Liver (tissue), 9 donors: ENCODE measurements around the gene XPR1. TPM values are rescaled to one million over a fixed set of nuclear protein-coding genes. Genes with fewer than 3 reads are reported as not detected.

Source experiments
- DNase-seq: peaks from one replicate; pipeline ENCODE4 v3.0.0-alpha.2; 2017; ENCODE audit warnings: low spot score
- H3K27ac ChIP-seq, 2 donors: one replicate each; pipeline ENCODE4 v1.7.0; 2013; ENCODE audit warnings: inconsistent platforms in 2 of 2, low read length in 2 of 2, control low read depth in 1 of 2, low read depth in 1 of 2, mild to moderate bottlenecking in 1 of 2
- H3K27me3 ChIP-seq, 4 donors: one replicate each; pipeline versions ENCODE4 v1.6.1 to v1.7.0; 2013; ENCODE audit warnings: low read length in 3 of 4, inconsistent platforms in 1 of 4, mild to moderate bottlenecking in 1 of 4, moderate library complexity in 1 of 4; ENCODE audit not compliant: control insufficient read depth in 4 of 4, insufficient read depth in 4 of 4
- H3K36me3 ChIP-seq, 4 donors: one replicate each; pipeline versions ENCODE4 v1.6.1 to v1.7.0; 2013; ENCODE audit warnings: low read length in 3 of 4, mild to moderate bottlenecking in 3 of 4, low read depth in 1 of 4, moderate library complexity in 1 of 4; ENCODE audit not compliant: control insufficient read depth in 4 of 4, insufficient read depth in 3 of 4
- H3K4me1 ChIP-seq, 4 donors: one replicate each; pipeline versions ENCODE4 v1.6.1 to v1.7.0; 2013; ENCODE audit warnings: low read length in 3 of 4, mild to moderate bottlenecking in 3 of 4, moderate library complexity in 1 of 4; ENCODE audit not compliant: control insufficient read depth in 4 of 4, insufficient read depth in 4 of 4
- H3K4me3 ChIP-seq, 3 donors: one replicate each; pipeline versions ENCODE4 v1.6.1 to v1.7.0; 2013; ENCODE audit warnings: low read length in 3 of 3, control low read depth in 1 of 3, low read depth in 1 of 3, mild to moderate bottlenecking in 1 of 3
- H3K9ac ChIP-seq, 2 donors: one replicate each; pipeline ENCODE4 v1.7.0; 2013; ENCODE audit warnings: low read length in 2 of 2, mild to moderate bottlenecking in 2 of 2, moderate library complexity in 2 of 2, control low read depth in 1 of 2, low read depth in 1 of 2
- H3K9me3 ChIP-seq, 4 donors: one replicate each; pipeline versions ENCODE4 v1.6.1 to v1.7.0; 2013; ENCODE audit warnings: low read length in 3 of 4; ENCODE audit not compliant: control insufficient read depth in 4 of 4
- ATF3 ChIP-seq: IDR thresholded peaks from 2 replicates; pipeline ENCODE4 v1.6.1; 2016; ENCODE audit warnings: antibody characterized with exemption
- CTCF ChIP-seq: fragments of 150-350 bp; IDR thresholded peaks from 2 replicates; pipeline ENCODE4 v1.5.1; 2017; ENCODE audit warnings: improper control_type of control experiment, low read depth, low read length; ENCODE audit not compliant: missing input control
- EGR1 ChIP-seq, 2 donors: IDR thresholded peaks; 2 replicates each; pipeline ENCODE4 v1.6.1; 2016 to 2018; ENCODE audit warnings: antibody characterized with exemption in 2 of 2, low read depth in 2 of 2
- FOXA2 ChIP-seq: IDR thresholded peaks from 2 replicates; pipeline ENCODE4 v1.6.1; 2016; ENCODE audit warnings: antibody characterized with exemption
- HNF4A ChIP-seq, 2 donors: conservative IDR thresholded peaks; 2 replicates each; pipeline ENCODE4 v1.6.1; 2016; ENCODE audit warnings: antibody characterized with exemption in 2 of 2, mild to moderate bottlenecking in 2 of 2
- HNF4G ChIP-seq: IDR thresholded peaks from 2 replicates; pipeline ENCODE4 v1.6.1; 2016; ENCODE audit warnings: antibody characterized with exemption
- MAX ChIP-seq: IDR thresholded peaks from 2 replicates; pipeline ENCODE4 v1.6.1; 2016; ENCODE audit warnings: antibody characterized with exemption
- RAD21 ChIP-seq, 2 donors: IDR thresholded peaks; 2 replicates each; pipeline ENCODE4 v1.6.1; 2016; ENCODE audit warnings: antibody characterized with exemption in 2 of 2, mild to moderate bottlenecking in 2 of 2
- REST ChIP-seq: IDR thresholded peaks from 2 replicates; pipeline ENCODE4 v1.6.1; 2016; ENCODE audit warnings: antibody characterized with exemption, mild to moderate bottlenecking
- RXRA ChIP-seq, 2 donors: IDR thresholded peaks; 2 replicates each; pipeline ENCODE4 v1.6.1; 2017 to 2018; ENCODE audit warnings: antibody characterized with exemption in 2 of 2, mild to moderate bottlenecking in 1 of 2
- TAF1 ChIP-seq: conservative IDR thresholded peaks from 2 replicates; pipeline ENCODE4 v1.6.1; 2016; ENCODE audit warnings: antibody characterized with exemption, mild to moderate bottlenecking
- ZBTB33 ChIP-seq: IDR thresholded peaks from 2 replicates; pipeline ENCODE4 v1.6.1; 2016; ENCODE audit warnings: antibody characterized with exemption
- whole genome bisulfite sequencing: extraction: QIAGEN DNeasy Blood & Tissue Kit; methylation state at CpG from one replicate; pipeline ENCODE4 v1.1.7; 2013; 5-methylcytosine and 5-hydroxymethylcytosine counted together
- polyA plus RNA-seq, 2 donors: library from polyadenylated mRNA; stranded (reverse) in 1 of 2; unstranded in 1 of 2; fragments of 200-250 nt in 1 of 2; fragments of >200 nt in 1 of 2; fragmentation: Nextera tagmentation in 1 of 2; extraction: Ambion mirVana in 1 of 2; gene quantifications; one replicate each; pipeline versions ENCODE4 v1.2.1 to v1.2.3, GENCODE V29; 2013 to 2015
- total RNA-seq, 2 donors: library from RNA; depleted of rRNA; stranded (reverse); fragments of >200 nt; gene quantifications; one replicate each; pipeline ENCODE4 v1.2.3, GENCODE V29; 2014
- donor health status: healthy.
- donor health status: healthy.
- donor health status: healthy.
- donor health status: healthy.
- donor health status: healthy.

Gene XPR1
- total and polyA plus RNA-seq, 4 donors, result 1.8 to 14.3 (median 5.9) TPM

- Histone ChIP-seq H3K27ac (no peak overlapping the region), H3K27me3 (no peaks in the 10 kb centered on the region), H3K4me3 (no peak overlapping the region), H3K9me3 (no peaks in the 10 kb centered on the region), H3K4me1 (peaks cover 4 to 19% (median 12%) of the 10 kb centered on the region in 4 donors), H3K9ac (no peak overlapping the region), H3K36me3 (no peaks in the 10 kb centered on the region)
- no peak for DNase-seq
- TF ChIP-seq REST (no peak), HNF4A (conservative IDR thresholded peaks at IDR 0.05) (no peak), MAX (no peak), RAD21 (IDR thresholded peaks at IDR 0.05) (no peak), ATF3 (no peak), RXRA (IDR thresholded peaks at IDR 0.05) (no peak), FOXA2 (no peak), TAF1 (no peak)
- WGBS, result 90% methylated on average over 2 of the region's 2 CpGs
Observed at GRCh38 chr1:180630408-180631193, 1.2 kb upstream of the XPR1 start.

- Histone ChIP-seq H3K4me3 (no peak overlapping the region), H3K4me1 (peaks cover 4 to 19% (median 12%) of the 10 kb centered on the region in 4 donors), H3K9ac (peak overlapping the region in 1 of 2 donors; percentile 6), H3K27me3 (no peaks in the 10 kb centered on the region), H3K9me3 (no peaks in the 10 kb centered on the region), H3K27ac (peak overlapping the region in 1 of 2 donors; percentile 31), H3K36me3 (no peaks in the 10 kb centered on the region)
- no peak for TF ChIP-seq HNF4A (conservative IDR thresholded peaks at IDR 0.05)
- no peak for TF ChIP-seq EGR1 (IDR thresholded peaks at IDR 0.05; ENCODE audit: low read depth in 2 of 2)
- no peak for TF ChIP-seq FOXA2
- no peak for TF ChIP-seq HNF4G
- TF ChIP-seq CTCF, result no peak
- no peak for TF ChIP-seq ZBTB33
- 54% methylated on average over 6 of the region's 6 CpGs for whole genome bisulfite sequencing
- DNase-seq, result no peak
Observed at GRCh38 chr1:180631194-180631765, 542 bp upstream of the XPR1 start.
